ENCODE measurements around the gene TXNRD2.

DNA sequence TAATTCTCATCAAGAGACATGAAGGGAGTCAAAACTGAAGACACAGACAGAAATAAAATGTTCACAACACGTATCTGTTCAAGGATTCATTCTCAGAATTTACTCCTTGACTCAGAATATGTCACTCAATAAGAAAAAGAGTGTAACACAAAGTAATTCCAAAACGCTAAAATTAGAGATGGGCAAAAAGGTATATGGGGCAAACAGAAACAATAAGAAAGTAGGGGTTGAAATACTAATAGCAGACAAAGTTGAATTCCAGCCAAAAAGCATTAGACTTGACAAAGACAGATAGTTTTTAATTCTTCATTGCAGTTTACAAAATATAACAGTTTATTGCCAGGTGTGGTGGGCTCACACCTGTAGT, 113.6 kb downstream of the TXNRD2 start:
- TF ChIP-seq POLR2A (IDR thresholded peaks at IDR 0.05): no peak
- TF ChIP-seq, protein P1, sequence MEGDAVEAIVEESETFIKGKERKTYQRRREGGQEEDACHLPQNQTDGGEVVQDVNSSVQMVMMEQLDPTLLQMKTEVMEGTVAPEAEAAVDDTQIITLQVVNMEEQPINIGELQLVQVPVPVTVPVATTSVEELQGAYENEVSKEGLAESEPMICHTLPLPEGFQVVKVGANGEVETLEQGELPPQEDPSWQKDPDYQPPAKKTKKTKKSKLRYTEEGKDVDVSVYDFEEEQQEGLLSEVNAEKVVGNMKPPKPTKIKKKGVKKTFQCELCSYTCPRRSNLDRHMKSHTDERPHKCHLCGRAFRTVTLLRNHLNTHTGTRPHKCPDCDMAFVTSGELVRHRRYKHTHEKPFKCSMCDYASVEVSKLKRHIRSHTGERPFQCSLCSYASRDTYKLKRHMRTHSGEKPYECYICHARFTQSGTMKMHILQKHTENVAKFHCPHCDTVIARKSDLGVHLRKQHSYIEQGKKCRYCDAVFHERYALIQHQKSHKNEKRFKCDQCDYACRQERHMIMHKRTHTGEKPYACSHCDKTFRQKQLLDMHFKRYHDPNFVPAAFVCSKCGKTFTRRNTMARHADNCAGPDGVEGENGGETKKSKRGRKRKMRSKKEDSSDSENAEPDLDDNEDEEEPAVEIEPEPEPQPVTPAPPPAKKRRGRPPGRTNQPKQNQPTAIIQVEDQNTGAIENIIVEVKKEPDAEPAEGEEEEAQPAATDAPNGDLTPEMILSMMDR (IDR thresholded peaks at IDR 0.05): no peak
- no peak for TF ChIP-seq EP300 (IDR thresholded peaks at IDR 0.05)

All from tibial nerve (tissue), 4 donors.